KOPT-K1 (cell line): ENCODE results near the gene UMAD1.

ENCODE experiments used
- H3K27ac ChIP-seq: fragments of 200-600 bp; sonication (generic); 2 replicates; pipeline ENCODE4 v1.5.1; 2016; ENCODE audit warnings: antibody characterized with exemption, mild to moderate bottlenecking, low read depth, low read length; ENCODE audit not compliant: poor library complexity, severe bottlenecking
- H3K36me3 ChIP-seq: fragments of 200-600 bp; sonication (generic); 2 replicates; pipeline ENCODE4 v1.5.1; 2017; ENCODE audit warnings: antibody characterized with exemption, mild to moderate bottlenecking, low read length, moderate library complexity; ENCODE audit not compliant: insufficient read depth
- H3K9me3 ChIP-seq: fragments of 200-600 bp; sonication (generic); 2 replicates; pipeline ENCODE4 v1.5.1; 2017; ENCODE audit warnings: antibody characterized with exemption, low read length, mild to moderate bottlenecking; ENCODE audit not compliant: insufficient read depth, poor library complexity, severe bottlenecking

UMAD1 gene

DNA sequence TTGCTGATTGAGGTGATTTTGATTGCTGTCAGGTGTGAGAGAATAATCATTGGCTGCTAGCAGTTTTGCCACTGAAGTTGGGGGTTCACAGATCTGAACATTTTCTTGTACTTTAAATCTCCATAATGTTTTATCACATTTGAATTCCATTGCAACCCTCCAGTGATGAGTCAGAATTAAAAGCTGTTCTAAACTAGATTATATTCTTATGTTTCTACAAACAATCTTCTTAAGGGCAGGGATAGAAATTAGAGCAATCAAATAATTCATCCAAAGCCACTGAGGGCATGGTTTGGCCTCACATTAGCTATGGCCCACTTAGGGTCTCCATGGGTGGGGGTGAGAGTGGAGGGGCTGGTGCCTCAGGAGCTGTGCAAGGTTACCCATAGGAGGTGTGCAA, 130.9 kb downstream of the UMAD1 start:
- no peaks in the 10 kb centered on the region for H3K9me3 ChIP-seq
- no peaks in the 10 kb centered on the region for H3K36me3 ChIP-seq
- H3K27ac ChIP-seq, result no peak overlapping the region

DNA sequence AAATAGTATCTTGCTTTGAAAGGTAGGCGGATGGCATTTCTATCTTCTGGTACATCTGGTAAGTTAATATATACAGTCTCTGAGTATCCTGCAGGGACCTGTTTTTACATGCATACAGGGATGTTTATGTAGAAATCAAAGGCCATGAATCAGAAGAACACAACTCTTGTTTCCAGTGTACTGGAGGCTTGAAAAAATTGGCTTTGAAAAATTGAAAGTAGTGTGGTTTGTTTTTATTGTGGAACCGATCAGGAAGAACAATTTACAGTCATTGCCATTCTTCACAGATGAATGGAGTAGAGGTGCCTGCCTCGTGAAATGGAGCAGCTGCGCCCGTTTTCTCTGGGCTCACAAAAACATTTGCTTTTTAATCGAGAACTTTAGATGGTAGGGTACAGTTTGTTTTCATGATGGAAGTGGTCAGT, 131.9 kb downstream of the UMAD1 start:
- Histone ChIP-seq H3K36me3 (no peaks in the 10 kb centered on the region), H3K9me3 (no peaks in the 10 kb centered on the region), H3K27ac (no peak overlapping the region)

DNA sequence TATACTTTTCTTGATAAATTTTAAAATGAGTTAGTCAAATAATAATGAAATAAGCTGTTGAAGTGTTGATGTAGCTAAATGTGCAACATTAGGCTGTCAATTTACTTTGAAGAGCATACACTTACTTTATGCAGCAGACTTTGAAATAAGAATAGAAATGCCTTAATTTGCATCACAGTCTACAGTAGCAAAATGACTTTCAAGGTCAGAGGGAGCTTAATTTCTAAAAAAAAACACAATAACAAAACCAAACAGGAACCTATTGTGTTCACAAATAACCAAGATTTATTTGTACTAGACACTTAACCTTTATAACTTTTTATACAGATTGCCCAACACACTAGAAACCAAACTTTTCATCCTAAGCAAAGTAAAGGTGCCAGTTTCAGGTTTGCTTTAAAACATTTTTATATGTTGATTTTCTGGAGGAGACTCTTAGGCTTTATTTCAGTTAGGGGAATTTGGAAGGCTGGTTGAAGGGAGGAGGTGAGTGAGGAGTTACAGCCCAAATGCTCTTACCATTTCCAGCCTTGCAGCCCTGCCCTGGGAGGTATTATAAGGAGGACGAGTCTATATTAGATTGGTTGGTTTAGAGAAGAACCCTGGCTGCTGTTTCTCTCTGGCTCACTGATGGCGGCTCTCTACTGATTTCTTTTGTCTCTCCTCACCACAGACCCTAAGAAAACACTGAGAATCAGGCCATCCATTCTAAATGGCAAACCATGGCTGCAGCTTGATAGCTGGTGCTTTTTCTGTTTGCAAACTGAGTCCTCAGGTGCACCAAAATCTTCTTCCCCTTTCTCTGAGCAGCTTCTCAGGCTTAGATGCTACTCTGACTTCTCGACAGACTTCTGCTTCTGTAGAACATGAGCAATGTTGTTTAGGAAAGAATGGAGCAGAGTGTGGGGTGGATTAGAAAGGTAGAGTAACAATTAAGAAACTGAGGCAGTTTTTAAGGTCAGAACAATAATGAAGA, 133.1 kb downstream of the UMAD1 start:
- Histone ChIP-seq H3K36me3 (no peaks in the 10 kb centered on the region), H3K27ac (no peak overlapping the region), H3K9me3 (no peaks in the 10 kb centered on the region)

DNA sequence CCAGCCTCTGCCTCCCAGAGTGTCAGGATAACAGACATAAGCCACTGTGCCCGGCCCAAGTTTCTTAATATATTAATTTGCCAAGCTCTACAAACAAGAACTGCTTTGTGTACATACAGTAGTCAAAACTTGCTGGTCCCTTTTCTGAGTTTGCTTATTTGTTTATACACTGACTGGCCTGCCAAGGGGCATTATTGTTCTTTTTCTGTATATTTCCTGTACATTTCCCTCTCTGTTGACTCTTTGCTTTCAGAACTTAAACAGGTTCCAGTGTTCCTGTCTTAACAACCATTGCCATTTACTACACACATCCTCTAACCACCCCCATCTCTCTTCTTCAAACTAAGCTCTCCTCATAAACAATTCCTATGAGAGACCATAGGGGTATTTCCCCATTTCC, 139.3 kb downstream of the UMAD1 start:
- no peak overlapping the region for H3K27ac ChIP-seq
- no peaks in the 10 kb centered on the region for H3K9me3 ChIP-seq
- H3K36me3 ChIP-seq, result no peaks in the 10 kb centered on the region

DNA sequence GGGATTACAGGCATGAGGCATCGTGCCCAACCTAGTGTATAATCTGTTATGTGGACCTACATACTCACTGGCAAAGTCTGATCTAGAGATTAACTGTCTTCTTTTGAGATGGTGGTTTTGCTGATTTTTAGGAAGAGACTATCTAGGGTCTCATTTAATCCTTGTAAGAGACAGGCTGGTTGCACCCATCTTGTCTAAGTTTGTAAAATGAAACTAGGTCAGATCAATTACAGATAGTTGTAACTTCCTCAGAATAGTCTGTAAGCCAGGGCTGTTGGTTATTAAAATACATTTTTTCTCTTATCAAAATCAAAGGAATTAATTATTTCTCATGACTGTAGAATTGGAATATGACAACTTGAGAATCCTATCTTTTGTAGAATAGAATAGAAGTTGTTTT, 142.4 kb downstream of the UMAD1 start:
- H3K27ac ChIP-seq, result no peak overlapping the region
- no peaks in the 10 kb centered on the region for H3K36me3 ChIP-seq
- no peaks in the 10 kb centered on the region for H3K9me3 ChIP-seq

DNA sequence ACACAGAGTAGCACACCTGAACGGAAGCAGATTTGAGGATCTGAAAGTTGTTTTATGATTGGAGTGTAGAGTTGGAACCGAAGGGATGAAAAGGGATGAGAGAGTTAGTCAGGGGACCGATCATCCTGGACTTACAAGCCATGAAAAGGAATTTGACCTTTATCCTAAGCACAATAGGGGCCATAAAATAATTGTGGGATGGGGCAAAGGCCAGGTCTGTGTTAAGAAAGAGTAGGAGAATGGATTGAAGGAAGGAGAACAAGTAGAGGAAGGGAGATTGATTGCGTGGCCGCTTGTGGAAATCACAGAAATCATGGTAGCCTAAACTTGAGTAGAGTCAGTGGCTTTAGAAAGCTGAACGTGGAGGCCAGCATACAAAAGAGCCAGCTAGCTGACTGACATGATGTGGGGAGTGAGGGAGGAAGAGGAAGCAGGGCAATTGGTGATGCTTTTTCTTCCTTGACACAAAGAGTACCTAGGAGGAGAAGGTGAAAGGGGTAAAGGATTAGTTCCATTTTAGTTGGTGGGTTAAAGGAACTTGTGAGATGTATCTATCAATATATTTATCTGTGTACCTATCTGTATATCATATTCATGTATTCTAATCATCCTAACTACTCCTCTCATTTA, 144.9 kb downstream of the UMAD1 start:
- Histone ChIP-seq H3K36me3 (no peaks in the 10 kb centered on the region), H3K9me3 (no peaks in the 10 kb centered on the region), H3K27ac (no peak overlapping the region)

DNA sequence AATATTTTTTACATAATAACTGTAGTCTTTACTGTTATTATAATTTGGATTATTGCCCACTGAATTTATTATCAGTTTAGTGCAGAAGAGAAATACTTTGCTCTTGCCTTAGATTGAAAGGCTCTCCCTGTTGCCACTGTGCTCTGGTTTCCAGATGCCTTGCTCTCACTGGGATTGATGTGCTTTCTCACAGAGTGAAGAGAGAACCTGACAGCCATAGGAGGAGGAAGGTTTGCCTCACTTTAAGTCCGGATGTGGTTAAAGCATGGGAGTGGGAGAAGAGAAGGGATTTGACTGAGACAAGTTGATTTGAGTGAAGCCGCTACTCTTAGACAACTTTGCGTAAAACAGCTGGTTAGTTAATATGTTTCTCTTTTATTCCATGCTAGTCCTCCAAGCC, 146.0 kb downstream of the UMAD1 start:
- no peak overlapping the region for H3K27ac ChIP-seq
- H3K36me3 ChIP-seq, result no peaks in the 10 kb centered on the region
- H3K9me3 ChIP-seq, result no peaks in the 10 kb centered on the region

DNA sequence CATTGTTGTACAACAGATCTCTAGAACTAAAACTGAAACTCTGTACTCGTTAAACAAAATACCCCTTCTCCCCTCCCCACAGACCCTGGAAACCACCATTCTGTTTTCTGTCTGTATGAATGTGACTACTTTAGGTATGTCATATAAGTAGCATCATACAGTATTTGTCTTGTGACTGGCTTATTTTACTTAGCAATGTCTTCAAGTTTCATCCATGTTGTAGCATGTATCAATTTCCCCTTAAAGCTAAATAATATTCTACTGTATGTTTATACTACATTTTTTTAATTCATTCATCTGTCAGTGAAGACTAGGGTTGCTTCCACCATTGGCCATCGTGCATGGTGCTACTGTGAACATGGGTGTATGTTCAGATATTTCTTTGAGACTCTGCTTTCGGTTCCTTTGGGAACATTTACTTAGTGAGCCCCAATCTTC, 149.0 kb downstream of the UMAD1 start:
- Histone ChIP-seq H3K27ac (no peak overlapping the region), H3K9me3 (no peaks in the 10 kb centered on the region), H3K36me3 (no peaks in the 10 kb centered on the region)

DNA sequence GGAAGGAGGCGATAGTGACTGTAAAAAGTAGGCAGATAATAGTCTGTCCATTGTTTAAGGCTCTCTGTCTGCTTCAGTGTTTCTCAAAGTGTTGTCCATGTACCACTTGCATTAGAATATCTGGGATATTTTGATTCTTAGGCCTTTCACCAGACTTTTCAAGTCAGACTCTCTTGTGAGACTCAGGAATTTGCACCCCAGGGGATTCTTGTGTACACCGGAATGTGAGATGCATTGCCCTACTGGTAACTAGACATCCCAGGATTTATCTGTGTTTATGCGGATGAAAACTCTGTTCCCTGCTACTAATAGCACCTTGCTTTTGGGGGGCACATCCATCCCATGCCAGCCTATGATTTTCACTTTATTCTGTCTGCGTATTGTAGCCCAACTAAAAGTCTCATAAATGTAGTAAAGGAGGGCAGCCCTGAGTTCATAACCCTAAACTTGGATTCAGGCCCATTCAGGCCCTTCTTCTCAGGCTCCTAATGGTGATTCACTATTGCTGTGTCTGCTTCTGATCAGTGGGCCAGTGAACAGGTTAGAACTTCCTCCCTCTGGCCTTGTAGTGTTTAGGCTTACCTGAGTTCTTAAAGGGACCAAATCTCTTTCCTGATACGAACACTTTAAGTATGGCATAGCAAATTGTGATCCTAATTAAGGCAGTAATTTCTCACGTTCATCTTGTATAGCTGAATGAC, 149.6 kb downstream of the UMAD1 start:
- no peaks in the 10 kb centered on the region for H3K9me3 ChIP-seq
- H3K27ac ChIP-seq, result no peak overlapping the region
- H3K36me3 ChIP-seq, result no peaks in the 10 kb centered on the region

DNA sequence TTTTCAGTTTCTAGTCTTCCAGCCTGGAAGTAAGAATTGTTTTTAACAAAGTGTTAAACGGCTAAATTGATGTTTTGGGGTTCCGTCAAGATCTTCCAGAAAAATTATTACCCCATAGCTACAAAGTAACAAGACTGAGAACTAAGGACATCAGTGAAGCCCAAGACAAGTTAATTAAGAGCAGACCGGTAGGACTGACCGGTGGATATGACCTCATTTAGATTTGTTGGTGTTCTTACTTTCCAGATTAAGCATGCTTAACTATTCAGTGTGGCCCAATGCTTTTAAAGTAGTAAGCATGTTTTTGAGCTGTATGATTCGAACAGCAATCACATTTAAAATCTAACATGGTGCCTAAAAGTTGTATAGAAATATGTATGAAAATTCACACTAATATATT, 151.0 kb downstream of the UMAD1 start:
- H3K9me3 ChIP-seq, result peaks cover 2% of the 10 kb centered on the region
- peaks cover 3% of the 10 kb centered on the region; the same call in 1 of the 2 replicates for H3K36me3 ChIP-seq
- no peak overlapping the region for H3K27ac ChIP-seq

DNA sequence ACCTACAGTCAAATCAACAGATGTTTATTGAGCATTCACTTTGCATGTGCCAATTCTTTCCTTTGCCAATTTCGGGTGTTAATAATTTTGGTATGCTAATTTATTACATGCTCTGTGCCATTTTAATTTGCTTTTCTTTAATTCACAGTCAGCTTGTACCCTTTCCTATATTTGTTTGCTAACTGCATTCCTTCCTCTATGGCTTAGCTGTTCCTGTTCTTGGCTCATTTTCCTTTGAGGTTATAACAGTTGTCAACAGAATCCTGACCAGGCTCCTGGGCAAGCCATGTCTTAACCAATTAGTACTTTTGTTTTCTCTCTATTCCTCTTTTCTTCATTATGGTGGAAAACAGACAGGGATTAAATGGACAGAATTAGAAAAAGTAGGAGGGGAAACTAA, 151.5 kb downstream of the UMAD1 start:
- Histone ChIP-seq H3K27ac (no peak overlapping the region), H3K9me3 (peaks cover 8% of the 10 kb centered on the region), H3K36me3 (peaks cover 5% of the 10 kb centered on the region; the same call in 1 of the 2 replicates)

DNA sequence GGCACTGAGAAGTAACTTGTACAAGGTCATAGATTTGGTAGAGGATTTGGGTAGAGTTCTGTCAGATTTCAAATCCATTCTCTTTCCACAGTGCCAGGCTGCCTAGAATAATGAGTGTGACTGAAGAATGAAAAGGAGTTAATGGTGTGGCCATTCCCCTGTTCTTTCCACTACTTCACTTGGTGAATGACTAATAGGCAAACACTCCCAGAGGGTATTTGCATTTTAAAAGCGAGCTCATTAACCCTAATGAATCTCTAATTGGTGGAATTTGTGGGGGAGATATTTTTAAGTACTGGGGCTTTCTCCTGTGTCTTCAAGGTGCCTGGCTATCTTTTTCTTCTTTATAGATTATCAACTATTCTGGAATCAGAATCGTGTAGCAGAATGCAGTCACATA, 152.7 kb downstream of the UMAD1 start:
- no peak overlapping the region for H3K27ac ChIP-seq

DNA sequence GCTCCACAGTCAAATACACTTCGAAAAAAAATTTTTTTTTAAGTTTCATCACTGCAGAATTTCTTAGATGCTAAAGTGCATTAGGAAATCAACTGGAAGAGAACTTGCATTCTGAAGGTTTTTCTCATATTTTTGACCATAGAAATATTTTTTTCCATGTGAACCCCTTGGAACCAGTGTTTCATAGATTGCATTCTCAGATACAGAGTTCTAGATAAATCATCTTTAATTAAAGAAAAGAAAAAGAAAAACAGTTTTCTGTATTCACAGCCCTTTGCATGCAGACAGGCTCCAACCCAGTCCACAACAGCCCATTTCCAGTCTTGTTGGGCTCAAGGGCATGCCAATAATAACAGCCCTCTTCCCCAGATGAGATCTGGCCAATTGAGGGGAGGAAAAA, 153.4 kb downstream of the UMAD1 start:
- H3K27ac ChIP-seq, result no peak overlapping the region
- peaks cover 9% of the 10 kb centered on the region for H3K9me3 ChIP-seq
- peaks cover 5% of the 10 kb centered on the region; the same call in 1 of the 2 replicates for H3K36me3 ChIP-seq

More for the DNA sequence above, 152.7 kb downstream of the UMAD1 start:
- peaks cover 9% of the 10 kb centered on the region for H3K9me3 ChIP-seq
- H3K36me3 ChIP-seq, result peaks cover 5% of the 10 kb centered on the region; the same call in 1 of the 2 replicates

DNA sequence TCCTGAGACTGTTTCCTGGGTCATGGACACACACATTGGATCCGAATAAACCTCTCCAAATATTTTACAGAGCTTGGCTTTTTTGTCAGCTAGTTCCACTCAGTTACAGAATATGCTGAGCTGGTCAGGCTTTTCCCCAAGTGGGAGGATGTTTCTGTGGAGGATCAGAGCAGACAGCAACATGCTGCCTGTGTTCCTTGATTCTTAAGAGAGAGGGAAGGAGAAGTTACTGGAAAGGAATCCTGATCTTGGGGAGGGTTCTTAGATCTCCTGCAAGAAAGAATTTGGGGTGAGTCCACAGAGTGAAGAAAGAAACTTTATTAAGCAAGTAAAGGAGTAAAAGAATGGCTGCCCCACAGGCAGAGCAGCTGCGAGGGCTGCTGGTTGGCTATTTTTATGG, 154.7 kb downstream of the UMAD1 start:
- peaks cover 9% of the 10 kb centered on the region for H3K9me3 ChIP-seq
- peaks cover 5% of the 10 kb centered on the region; the same call in 1 of the 2 replicates for H3K36me3 ChIP-seq
- no peak overlapping the region for H3K27ac ChIP-seq

DNA sequence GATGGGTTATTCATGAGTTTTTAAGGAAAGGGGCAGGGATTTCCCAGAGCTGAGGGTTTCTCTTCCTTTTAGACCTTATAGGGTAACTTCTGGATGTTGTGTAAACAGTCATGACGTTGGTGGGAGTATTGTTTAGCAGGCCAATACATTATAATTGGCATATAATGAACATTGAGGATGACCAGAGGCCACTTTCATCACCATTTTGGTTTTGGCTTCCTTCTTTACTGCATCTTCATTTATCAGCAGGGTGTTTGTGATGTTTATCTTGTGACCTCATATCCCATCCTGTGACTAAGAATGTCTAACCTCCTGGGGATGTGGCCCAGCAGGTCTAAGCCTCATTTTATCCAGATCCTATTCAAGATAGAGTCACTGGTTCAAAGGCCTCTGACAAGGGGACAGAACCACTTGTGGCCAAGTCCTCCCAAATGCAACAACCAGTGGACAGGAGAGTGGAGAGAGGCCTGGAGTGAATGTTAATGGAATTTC, 155.1 kb downstream of the UMAD1 start:
- Histone ChIP-seq H3K36me3 (peaks cover 5% of the 10 kb centered on the region; the same call in 1 of the 2 replicates), H3K9me3 (peaks cover 9% of the 10 kb centered on the region), H3K27ac (no peak overlapping the region)
